Erythroblast (primary cell): Measurements from ENCODE around the gene EPHB1.

Experiments
- GATA1 ChIP-seq: IDR thresholded peaks from 2 replicates; pipeline ENCODE4 v1.6.1; 2011; ENCODE audit warnings: low read depth, mild to moderate bottlenecking, control low read depth, low read length, moderate library complexity
- POLR2A ChIP-seq: IDR thresholded peaks from 2 replicates; pipeline ENCODE4 v1.6.1; 2011; ENCODE audit warnings: mild to moderate bottlenecking, low read length

- TF ChIP-seq POLR2A, result no peak
- TF ChIP-seq GATA1, result no peak
Measured at GRCh38 chr3:134991003-134991402, 195.9 kb downstream of the EPHB1 start.
